Nephron (organoid): ENCODE data around the gene LTN1.
"Not testable (repeated sequence)": the region's sequence is repeated elsewhere in the genome, so short reads cannot be mapped to it uniquely, and the experiment has no call there.

Experiments
- H3K27ac Mint-ChIP-seq, 3 experiments: 2 replicates each; pipeline ENCODE4 v1.8.0; 2020; ENCODE audit warnings: mixed read lengths in 3 of 3, mild to moderate bottlenecking in 2 of 3, moderate library complexity in 1 of 3
- H3K27me3 Mint-ChIP-seq: 2 replicates; pipeline ENCODE4 v1.8.0; 2021; ENCODE audit warnings: low read depth, mild to moderate bottlenecking, moderate library complexity, mixed read lengths
- H3K36me3 Mint-ChIP-seq: 2 replicates; pipeline ENCODE4 v1.8.0; 2020; ENCODE audit warnings: low read depth, mixed read lengths
- H3K4me1 Mint-ChIP-seq: 2 replicates; pipeline ENCODE4 v1.8.0; 2020; ENCODE audit warnings: mixed read lengths
- H3K4me3 Mint-ChIP-seq, 3 experiments: 2 replicates each; pipeline ENCODE4 v1.8.0; 2020; ENCODE audit warnings: mild to moderate bottlenecking in 3 of 3, mixed read lengths in 3 of 3, moderate library complexity in 2 of 3
- H3K9me3 Mint-ChIP-seq: 2 replicates; pipeline ENCODE4 v1.8.0; 2020; ENCODE audit warnings: mixed read lengths
- CTCF ChIP-seq, 3 experiments: fragments of 200-600 bp; sonication (generic); IDR thresholded peaks; one replicate each; pipeline ENCODE4 v1.5.0; 2021; ENCODE audit warnings: antibody characterized with exemption in 3 of 3; ENCODE audit not compliant: unreplicated experiment in 3 of 3

The LTN1 gene

DNA sequence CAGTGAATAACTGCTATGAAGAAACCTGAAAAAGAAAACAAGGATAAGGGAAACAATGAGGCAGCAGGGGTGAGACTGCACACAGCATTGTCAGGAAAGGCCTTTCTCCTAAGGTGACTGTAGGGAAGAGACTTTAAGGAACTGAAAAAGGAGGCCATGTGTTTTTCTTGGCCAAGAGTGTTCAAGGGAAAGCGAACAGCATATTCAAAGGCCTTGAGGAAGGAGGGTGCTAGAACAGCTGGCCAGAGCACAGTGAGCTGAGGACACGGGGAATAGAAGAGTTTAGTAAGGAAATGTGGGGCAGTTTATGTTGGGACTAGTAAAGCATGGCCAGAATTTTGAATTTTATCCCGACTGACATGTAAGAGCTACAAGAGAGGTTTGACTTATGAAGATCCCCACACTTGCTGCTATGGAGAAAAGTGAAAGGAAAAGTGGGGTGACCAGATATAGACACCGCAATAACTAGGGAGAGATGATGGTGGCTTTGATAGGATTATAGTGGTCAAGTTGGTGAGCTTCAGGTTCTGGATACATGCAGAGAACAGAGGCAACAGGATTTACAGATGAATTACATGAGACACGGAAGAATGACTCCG, 25.1 kb upstream of the LTN1 start:
- peaks cover 3% of the 10 kb centered on the region for H3K27me3 Mint-ChIP-seq
- H3K36me3 Mint-ChIP-seq = peaks cover 5% of the 10 kb centered on the region
- H3K4me3 Mint-ChIP-seq = peak overlapping the region; percentile 77 to 86 (median 80)
- peak overlapping the region; percentile 2 to 14 (median 12) for H3K27ac Mint-ChIP-seq
- peaks cover 11% of the 10 kb centered on the region for H3K4me1 Mint-ChIP-seq
- TF ChIP-seq CTCF (IDR thresholded peaks at IDR 0.05; ENCODE audit: unreplicated experiment in 3 of 3) = no peak
- peaks cover 4% of the 10 kb centered on the region for H3K9me3 Mint-ChIP-seq

GRCh38 chr21:29011236-29011635, 18.6 kb upstream of the LTN1 start:
- H3K36me3 Mint-ChIP-seq = peaks cover 14% of the 10 kb centered on the region
- not testable (repeated sequence) for H3K4me1 Mint-ChIP-seq, H3K27ac Mint-ChIP-seq, H3K27me3 Mint-ChIP-seq, H3K4me3 Mint-ChIP-seq, H3K9me3 Mint-ChIP-seq

DNA sequence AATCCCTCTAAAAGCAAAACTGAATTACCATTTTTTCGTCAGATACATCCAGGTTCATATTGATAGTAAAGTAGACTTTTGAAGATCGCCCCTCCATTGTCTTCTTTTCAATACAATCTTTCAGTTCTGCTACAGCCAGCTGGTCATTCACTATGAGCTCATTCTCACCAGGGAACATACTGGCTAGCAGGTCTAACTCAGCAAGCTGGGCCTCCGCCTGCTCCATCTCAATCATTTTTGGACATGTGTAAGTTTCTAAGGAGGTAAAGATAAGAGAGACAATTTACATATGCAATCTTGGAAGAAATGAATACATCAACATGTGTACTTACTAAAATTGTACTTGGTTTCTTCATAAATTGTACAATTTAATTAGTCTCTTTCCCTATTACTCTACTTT, 15.7 kb upstream of the LTN1 start:
- no peak for TF ChIP-seq CTCF (IDR thresholded peaks at IDR 0.05; ENCODE audit: unreplicated experiment in 3 of 3)
- Mint-ChIP-seq H3K4me1 (no peaks in the 10 kb centered on the region), H3K9me3 (peaks cover 8% of the 10 kb centered on the region), H3K4me3 (no peak overlapping the region), H3K27me3 (peaks cover 3% of the 10 kb centered on the region), H3K27ac (no peak overlapping the region), H3K36me3 (peaks cover 14% of the 10 kb centered on the region)

DNA sequence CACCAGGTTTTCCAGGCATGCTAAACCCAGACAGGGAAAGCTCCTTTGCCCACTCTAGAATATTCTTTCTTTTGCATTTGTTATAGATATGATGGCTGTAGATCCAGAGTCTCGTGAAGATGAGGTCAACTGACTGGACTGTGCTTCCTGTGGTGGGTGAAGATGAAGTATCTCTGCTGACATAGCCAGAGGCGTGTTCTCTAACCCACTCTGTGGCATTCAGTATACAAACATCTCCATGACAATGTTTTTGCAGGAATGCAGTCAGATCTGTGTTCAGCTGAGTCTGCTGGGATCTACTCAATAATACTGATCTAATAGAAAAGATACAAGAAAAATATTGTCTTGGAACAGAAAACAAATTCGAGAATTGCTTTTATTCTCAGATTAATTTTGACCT, 15.1 kb upstream of the LTN1 start:
- H3K4me3 Mint-ChIP-seq = no peak overlapping the region
- H3K9me3 Mint-ChIP-seq = peaks cover 4% of the 10 kb centered on the region
- H3K36me3 Mint-ChIP-seq = peaks cover 10% of the 10 kb centered on the region
- no peak for TF ChIP-seq CTCF (IDR thresholded peaks at IDR 0.05; ENCODE audit: unreplicated experiment in 3 of 3)
- H3K27ac Mint-ChIP-seq = no peak overlapping the region
- no peaks in the 10 kb centered on the region for H3K27me3 Mint-ChIP-seq
- peaks cover 1% of the 10 kb centered on the region for H3K4me1 Mint-ChIP-seq

DNA sequence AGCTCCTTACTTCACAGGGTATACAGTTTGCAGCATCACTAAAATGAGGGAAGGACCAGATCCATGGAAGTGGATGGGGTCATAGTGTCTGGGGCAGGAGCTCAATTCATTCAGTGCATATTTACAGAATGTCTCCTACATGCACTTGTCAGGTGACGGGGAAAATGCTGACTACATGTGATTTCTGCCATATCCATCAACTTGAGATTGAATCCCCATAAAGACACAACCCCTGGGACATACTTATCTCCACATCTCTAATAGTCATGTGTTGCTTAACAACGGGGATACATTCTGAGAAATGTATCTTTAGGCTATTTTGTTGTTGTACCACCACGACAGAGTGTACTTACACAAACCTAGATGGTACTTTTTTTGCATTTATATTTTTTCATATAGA, 14.5 kb upstream of the LTN1 start:
- no peaks in the 10 kb centered on the region for H3K27me3 Mint-ChIP-seq
- peaks cover 5% of the 10 kb centered on the region for H3K36me3 Mint-ChIP-seq
- no peak overlapping the region for H3K4me3 Mint-ChIP-seq
- no peaks in the 10 kb centered on the region for H3K9me3 Mint-ChIP-seq
- peaks cover 6% of the 10 kb centered on the region for H3K4me1 Mint-ChIP-seq
- no peak for TF ChIP-seq CTCF (IDR thresholded peaks at IDR 0.05; ENCODE audit: unreplicated experiment in 3 of 3)
- no peak overlapping the region for H3K27ac Mint-ChIP-seq

- H3K27ac Mint-ChIP-seq = no peak overlapping the region
- TF ChIP-seq CTCF (IDR thresholded peaks at IDR 0.05; ENCODE audit: unreplicated experiment in 3 of 3) = no peak
- no peaks in the 10 kb centered on the region for H3K27me3 Mint-ChIP-seq
- H3K36me3 Mint-ChIP-seq = peaks cover 5% of the 10 kb centered on the region
- H3K9me3 Mint-ChIP-seq = no peaks in the 10 kb centered on the region
- H3K4me3 Mint-ChIP-seq = no peak overlapping the region
- peaks cover 6% of the 10 kb centered on the region for H3K4me1 Mint-ChIP-seq
Measured at GRCh38 chr21:29005696-29006095, 13.0 kb upstream of the LTN1 start.
